Activated naive CD4-positive, alpha-beta T cell (primary cell): ENCODE data around the gene USP25.

Experiments
- DNase-seq, 4 experiments: peaks; one replicate each; lab custom pipeline; 2025; lab: John Stamatoyannopoulos, UW

USP25 gene

GRCh38 chr21:15729674-15730483 is at the start of gene USP25:
Gene USP25 (plus strand): TSS chr21:15729982. CDS start chr21:15730394, 412 bp downstream.
- peak; percentile 52 to 88 (median 68) for DNase-seq

DNA sequence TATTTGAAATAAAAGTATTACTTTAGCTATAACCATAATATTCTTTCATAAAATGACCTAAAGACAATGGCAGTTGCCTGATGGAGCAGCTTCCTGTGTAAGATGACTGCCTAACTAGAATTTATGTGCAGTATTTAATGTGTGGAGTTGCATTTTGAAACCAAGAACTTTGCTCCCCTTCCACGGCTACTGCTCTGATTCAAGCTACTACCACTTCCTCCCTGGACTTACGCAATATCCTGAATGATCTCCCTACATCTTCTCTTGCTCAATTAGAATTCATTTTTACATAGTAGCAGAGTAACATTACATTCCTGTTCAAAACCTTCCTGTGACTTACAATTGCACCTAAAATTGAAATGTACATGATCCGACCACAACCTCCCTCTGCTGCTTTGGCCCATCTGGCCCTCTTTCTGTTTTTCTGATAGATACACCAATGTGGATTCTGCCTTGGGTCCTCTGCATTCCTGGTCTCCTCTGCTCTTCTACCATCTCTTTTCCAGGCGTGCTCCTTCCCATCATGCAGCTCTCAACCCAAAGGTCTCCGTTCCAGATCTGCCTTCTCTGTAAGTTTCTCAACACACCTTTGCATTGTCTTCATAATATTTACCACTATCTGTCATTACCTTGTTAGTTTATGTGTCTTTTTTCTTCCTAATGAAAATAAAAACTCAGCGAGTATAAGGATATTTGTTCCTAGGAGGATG is 47.4 kb upstream of the USP25 start:
- no peak for DNase-seq

GRCh38 chr21:15682977-15683376 is 46.8 kb upstream of the USP25 start:
- no peak for DNase-seq

DNA sequence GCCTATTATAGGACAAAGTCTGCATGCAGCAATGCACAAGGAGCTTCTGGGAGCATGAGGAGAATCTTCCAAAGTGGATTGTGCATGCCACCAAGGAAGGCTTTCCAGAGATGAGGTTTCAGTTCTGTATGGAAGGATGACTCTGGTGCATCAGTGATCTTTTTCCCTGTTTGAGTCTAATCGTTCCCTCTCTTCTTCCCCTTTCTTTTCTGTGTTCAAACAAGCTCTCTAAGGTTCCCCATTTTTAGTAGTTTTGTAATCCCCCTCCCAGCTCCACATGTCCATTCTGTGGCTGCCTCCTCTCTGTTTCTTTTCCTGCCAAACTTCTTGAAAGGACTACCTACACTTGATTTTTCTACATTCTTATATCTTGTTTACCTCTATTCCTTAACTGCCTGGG is 43.3 kb upstream of the USP25 start:
- no peak for DNase-seq

DNA sequence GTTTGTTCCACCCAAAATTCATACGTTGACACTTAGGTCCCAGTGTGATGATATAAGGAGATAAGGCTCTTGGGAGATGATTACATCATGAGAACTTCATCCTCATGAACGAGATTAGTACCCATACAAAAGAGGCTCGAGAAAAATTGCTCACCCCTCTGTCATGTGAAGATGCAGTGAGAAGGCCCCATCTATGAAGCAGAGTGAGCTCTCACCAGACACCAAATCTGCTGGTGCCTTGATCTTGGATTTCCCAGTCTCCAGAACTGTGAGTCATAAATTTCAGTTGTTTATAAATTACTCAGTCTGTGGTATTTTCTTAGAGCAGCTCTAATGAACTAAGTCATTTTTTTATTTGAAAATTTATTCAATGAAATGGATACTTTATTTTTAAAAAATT is 42.6 kb upstream of the USP25 start:
- DNase-seq = no peak

- DNase-seq = no peak
Measured at GRCh38 chr21:15688016-15688415, 41.8 kb upstream of the USP25 start.

- no peak for DNase-seq
Measured at GRCh38 chr21:15688809-15689208, 41.0 kb upstream of the USP25 start.

DNA sequence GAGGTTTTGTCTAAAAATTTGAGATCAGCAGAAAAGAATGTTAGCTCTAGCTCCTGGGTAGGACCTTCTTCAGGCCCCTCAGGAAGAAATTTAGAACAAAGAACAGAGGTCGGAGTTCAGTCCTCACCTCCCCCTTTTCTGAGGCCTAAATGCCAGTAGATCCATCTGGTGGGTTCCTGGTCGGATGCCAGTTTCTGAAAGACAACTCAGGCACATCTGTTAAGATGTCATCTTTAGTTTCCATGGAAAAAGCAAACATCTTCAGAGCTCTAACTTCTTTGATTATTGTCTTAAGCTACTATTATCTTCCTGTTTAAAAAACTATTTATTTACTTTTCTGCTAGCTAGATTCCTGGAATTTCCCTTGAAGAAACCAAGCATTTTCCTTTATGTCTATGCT is 37.1 kb upstream of the USP25 start:
- DNase-seq = no peak

DNA sequence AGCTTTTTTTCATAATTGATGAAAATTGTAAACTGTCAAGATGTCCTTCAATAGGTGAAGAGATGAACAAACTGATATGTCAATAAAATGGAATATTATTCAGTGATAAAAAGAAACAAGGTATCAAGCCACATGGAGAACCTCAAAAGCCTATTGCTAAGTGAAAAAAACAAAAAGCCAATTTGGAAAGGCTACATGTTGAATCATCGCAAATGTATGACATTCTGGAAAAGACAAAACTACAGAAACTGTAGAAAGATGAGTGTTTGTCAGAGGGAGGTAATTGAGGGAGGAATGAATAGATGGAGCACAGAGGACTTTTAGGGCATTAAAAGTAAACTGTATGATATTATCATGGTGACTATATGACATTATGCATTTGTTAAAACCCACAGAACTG is 34.5 kb upstream of the USP25 start:
- DNase-seq = no peak

GRCh38 chr21:15701830-15702229 is 28.0 kb upstream of the USP25 start:
- no peak for DNase-seq

GRCh38 chr21:15703932-15704331 is 25.9 kb upstream of the USP25 start:
- DNase-seq = no peak

DNA sequence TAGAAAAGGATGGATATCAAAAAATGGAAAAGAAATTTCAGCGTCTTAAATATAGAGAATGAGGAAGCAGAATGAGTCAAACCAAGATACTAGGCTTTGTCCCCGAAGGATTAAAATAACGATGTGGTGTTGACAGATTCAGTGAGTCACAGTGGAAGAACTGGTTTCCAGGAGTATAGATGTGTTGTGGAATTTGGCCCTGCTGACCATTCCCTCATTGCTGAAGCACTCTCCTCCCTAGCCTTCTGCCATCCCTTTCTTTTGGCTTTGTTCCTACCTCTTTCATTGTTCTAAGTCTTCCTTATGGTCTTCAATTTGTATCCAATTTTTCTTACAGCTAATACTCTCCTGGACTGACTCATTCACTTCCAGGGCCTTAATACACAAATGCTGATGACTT is 23.1 kb upstream of the USP25 start:
- DNase-seq = no peak

GRCh38 chr21:15713412-15713811 is 16.4 kb upstream of the USP25 start:
- DNase-seq = no peak

- no peak for DNase-seq
Measured at GRCh38 chr21:15718711-15719110, 11.1 kb upstream of the USP25 start.

GRCh38 chr21:15719976-15720375 is 9.8 kb upstream of the USP25 start:
- no peak for DNase-seq

DNA sequence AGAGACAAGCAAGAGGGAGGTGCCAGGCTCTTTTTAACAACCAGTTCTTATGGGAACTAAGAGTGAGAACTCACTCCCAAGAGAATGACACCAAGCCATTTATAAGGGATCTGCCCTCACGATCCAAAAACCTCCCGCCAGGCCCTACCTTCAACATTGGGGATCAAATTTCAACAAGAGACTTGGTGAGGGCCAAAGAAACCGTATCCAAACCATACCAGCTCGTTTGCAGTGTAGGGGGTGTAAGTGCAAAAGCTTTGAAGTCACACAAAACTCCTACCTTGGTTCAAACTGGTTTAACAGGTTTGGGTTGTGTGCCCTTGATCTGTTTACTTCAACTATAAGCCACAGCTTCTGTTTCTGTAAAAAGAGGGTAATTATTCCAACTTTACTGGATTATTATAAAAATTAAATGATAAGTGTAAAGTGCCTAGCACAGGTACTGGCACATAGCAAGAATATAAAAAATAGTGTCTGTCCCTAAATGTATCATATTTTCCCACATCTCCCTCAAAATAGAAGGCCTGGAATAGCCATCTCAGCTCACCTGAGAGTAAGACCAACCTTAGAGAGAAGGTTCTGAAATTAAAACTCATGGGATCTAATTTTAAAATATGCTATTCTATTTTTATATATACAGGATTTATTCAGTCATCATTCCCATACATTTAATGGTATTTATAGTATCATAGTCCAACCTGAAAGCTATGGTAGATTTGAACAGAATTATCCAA is 7.0 kb upstream of the USP25 start:
- no peak for DNase-seq

GRCh38 chr21:15725949-15726348 is 3.8 kb upstream of the USP25 start:
- DNase-seq = no peak

DNA sequence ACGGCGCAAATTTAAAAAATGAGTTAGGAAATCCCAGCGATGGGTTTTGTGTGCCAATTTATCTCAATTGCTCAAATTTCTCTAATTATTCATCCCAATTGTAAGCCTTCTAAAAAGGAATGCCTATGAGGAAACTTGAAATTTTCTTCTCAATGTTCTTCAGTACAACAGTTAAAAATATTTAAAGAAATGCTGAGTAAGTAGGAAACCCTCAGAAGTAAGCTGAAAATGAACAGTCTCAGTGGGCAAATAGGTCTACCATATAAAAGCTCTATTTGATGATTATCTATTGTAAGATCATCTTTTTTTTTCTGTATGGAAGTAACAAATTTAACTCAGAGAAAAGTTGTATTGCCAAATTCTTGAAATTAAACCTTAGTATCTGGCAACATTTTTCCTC is 1.7 kb upstream of the USP25 start:
- no peak for DNase-seq

- no peak for DNase-seq
Measured at GRCh38 chr21:15729346-15729673, 472 bp upstream of the USP25 start.

GRCh38 chr21:15730484-15731242 is 881 bp downstream of the USP25 start:
- no peak for DNase-seq

DNA sequence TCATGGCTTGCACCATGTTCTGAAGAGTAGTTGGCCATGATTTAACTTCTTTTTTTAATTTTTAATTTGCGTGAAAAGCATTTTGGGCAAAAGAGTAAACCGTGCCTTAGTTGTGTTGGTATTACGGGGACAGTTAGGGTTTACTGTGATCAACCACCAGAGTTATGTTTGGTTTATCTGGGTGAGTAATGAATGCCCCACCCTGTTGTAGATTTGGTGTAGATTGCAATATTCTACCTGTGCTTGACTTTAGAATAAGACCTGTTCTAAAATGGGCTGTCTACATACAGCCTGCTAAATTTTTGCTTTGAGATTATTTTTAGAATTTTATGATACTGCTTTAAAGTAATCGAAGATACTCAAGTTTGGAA is 1.4 kb downstream of the USP25 start:
- no peak for DNase-seq

DNA sequence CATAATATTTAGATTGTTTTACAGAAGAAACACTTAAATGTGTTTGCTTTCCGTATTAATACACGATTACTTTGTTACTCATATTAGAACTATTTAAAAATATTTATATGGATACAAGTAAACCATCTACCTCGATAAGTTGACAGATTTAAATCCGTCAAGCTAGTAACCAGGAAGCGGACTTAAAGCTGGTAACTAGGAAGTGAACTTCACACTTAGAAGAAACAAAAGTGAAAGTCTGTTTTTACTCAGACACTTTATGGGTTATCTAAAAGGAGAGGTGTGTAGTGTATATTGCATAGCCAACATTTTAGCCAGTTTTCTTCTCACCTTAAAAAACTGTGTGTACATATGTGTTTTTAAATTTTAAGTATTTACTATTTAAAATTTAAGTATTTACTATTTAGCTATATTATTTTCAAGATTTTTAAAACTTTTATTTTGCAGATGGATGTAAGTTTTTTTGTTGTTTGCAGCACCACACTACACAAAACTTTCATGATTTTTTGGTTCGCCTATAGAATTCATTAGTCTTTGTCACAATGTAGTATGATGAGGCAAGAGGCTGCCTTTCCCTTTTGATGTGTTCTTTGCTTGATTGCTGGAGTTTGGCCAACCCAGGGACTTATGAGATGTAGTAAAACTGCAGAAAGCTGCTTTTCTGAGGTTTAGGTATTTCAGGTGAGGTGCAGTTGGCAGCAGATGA is 2.7 kb downstream of the USP25 start:
- no peak for DNase-seq
